PC-3 (cell line): Measurements from ENCODE around the gene FGGY. TPM values are rescaled to one million over a fixed set of nuclear protein-coding genes. Genes with fewer than 3 reads are reported as not detected.

Source experiments
- ATAC-seq: fragments of 200-7000 bp; cut with Tn5 transposase; 2 replicates; pipeline ENCODE4 v1.9.1; 2020; ENCODE audit warnings: mild to moderate bottlenecking, moderate library complexity
- BruUV-seq: library from RNA; stranded (reverse); fragments of 400-500 nt; replicated peaks from 2 replicates; lab custom pipeline; 2021; lab: Mats Ljungman, UMichigan
- CTCF ChIA-PET: fragments of 300-600 bp; sonication (Branson Sonifier 250); formaldehyde crosslinking; loops from one replicate; lab custom pipeline; 2022; ENCODE audit warnings: antibody characterized with exemption; lab: Charles Lee
- POLR2A ChIA-PET: fragments of 300-600 bp; sonication (Branson Sonifier 250); formaldehyde crosslinking; loops from one replicate; lab custom pipeline; 2022; ENCODE audit warnings: antibody characterized with exemption; ENCODE audit not compliant: unreplicated experiment; lab: Charles Lee
- DNase-seq: peaks from one replicate; pipeline ENCODE4 v3.0.0-alpha.2; 2015
- H2AFZ ChIP-seq: fragments of 300-600 bp; sonication (generic); 2 replicates; pipeline ENCODE4 v1.6.0; 2016; ENCODE audit warnings: antibody characterized with exemption, low read length
- H3F3A ChIP-seq: fragments of 300-600 bp; sonication (generic); one replicate; pipeline ENCODE4 v1.6.0; 2017; ENCODE audit warnings: antibody characterized with exemption, low read length, control low read depth, mild to moderate bottlenecking; ENCODE audit not compliant: unreplicated experiment
- H3K27ac ChIP-seq: fragments of 300-600 bp; sonication (generic); 2 replicates; pipeline ENCODE4 v1.5.1; 2016; ENCODE audit warnings: mild to moderate bottlenecking, low read length
- H3K27me3 ChIP-seq: fragments of 300-600 bp; sonication (generic); 2 replicates; pipeline ENCODE4 v1.6.1; 2016; ENCODE audit warnings: low read length, mixed read lengths
- H3K36me3 ChIP-seq: fragments of 300-600 bp; sonication (generic); 2 replicates; pipeline ENCODE4 v1.6.1; 2016; ENCODE audit warnings: low read depth, mixed run types, low read length, mixed read lengths
- H3K4me1 ChIP-seq: fragments of 300-600 bp; sonication (generic); 2 replicates; pipeline ENCODE4 v1.5.1; 2016; ENCODE audit warnings: low read length; ENCODE audit not compliant: insufficient read depth
- H3K4me2 ChIP-seq: fragments of 300-600 bp; sonication (generic); 2 replicates; pipeline ENCODE4 v1.6.0; 2016; ENCODE audit warnings: low read length
- H3K4me3 ChIP-seq: fragments of 300-600 bp; sonication (generic); 2 replicates; pipeline ENCODE4 v1.5.1; 2016; ENCODE audit warnings: mild to moderate bottlenecking, low read length, mixed read lengths
- H3K79me2 ChIP-seq: fragments of 300-600 bp; sonication (generic); 2 replicates; pipeline ENCODE4 v1.6.1; 2017; ENCODE audit warnings: low read length, mixed read lengths
- H3K9ac ChIP-seq: fragments of 300-600 bp; sonication (generic); 2 replicates; pipeline ENCODE4 v1.6.0; 2016; ENCODE audit warnings: mild to moderate bottlenecking, low read length
- H3K9me2 ChIP-seq: fragments of 300-600 bp; sonication (generic); replicated peaks from 2 replicates; pipeline ENCODE4 v1.6.1; 2016; ENCODE audit warnings: mixed run types, low read length, mixed read lengths
- H3K9me3 ChIP-seq: fragments of 300-600 bp; sonication (generic); 2 replicates; pipeline ENCODE4 v1.6.1; 2016; ENCODE audit warnings: low read length, mixed read lengths
- H4K20me1 ChIP-seq: fragments of 300-600 bp; sonication (generic); 2 replicates; pipeline ENCODE4 v1.6.1; 2016; ENCODE audit warnings: low read length, mixed read lengths
- CTCF ChIP-seq: fragments of 300-600 bp; sonication (generic); conservative IDR thresholded peaks from 2 replicates; pipeline ENCODE4 v1.5.1; 2017; ENCODE audit warnings: antibody characterized with exemption, low read depth, mild to moderate bottlenecking, low read length
- EZH2 ChIP-seq: fragments of 300-600 bp; sonication (generic); IDR thresholded peaks from one replicate; pipeline ENCODE4 v1.6.1; 2017; ENCODE audit warnings: antibody characterized with exemption, mild to moderate bottlenecking, low read length; ENCODE audit not compliant: unreplicated experiment
- EZH2phosphoT487 ChIP-seq: fragments of 300-600 bp; sonication (generic); IDR thresholded peaks from 2 replicates; pipeline ENCODE4 v1.6.1; 2018; ENCODE audit warnings: mild to moderate bottlenecking, antibody characterized with exemption, low read length, borderline replicate concordance
- intact Hi-C: fragments of 100-400 bp; cut with micrococcal nuclease; formaldehyde crosslinking; loops from 2 replicates; pipeline ENCODE4 v1.9.0; 2023
- total RNA-seq: library from RNA; depleted of rRNA; stranded (reverse); fragments of >200 nt; gene quantifications from 2 replicates; pipeline ENCODE4 v1.2.3, GENCODE V29; 2014

Gene FGGY
- total RNA-seq, 1 experiment from 2014 or later = 7.4 TPM

- ATAC-seq = no peak
- no peak overlapping the region for H3K4me2 ChIP-seq
- H3K36me3 ChIP-seq = no peaks in the 10 kb centered on the region
- no peaks in the 10 kb centered on the region for H4K20me1 ChIP-seq
- no peaks in the 10 kb centered on the region for H3K27me3 ChIP-seq
- H3K9ac ChIP-seq = no peak overlapping the region
- no peaks in the 10 kb centered on the region for H3F3A ChIP-seq
- no TSS peak for BruUV-seq
- DNase-seq = no peak
- H3K9me2 ChIP-seq = no peaks in the 10 kb centered on the region
- intact Hi-C loops = no loop called here
- ChIA-PET POLR2A (no interaction called here), CTCF (no interaction called here)
- no peak for TF ChIP-seq CTCF
- no peak for TF ChIP-seq EZH2
- no peak for TF ChIP-seq EZH2phosphoT487
- no peak overlapping the region for H3K27ac ChIP-seq
- H3K4me3 ChIP-seq = no peak overlapping the region
- no peaks in the 10 kb centered on the region for H3K79me2 ChIP-seq
- no peaks in the 10 kb centered on the region for H3K4me1 ChIP-seq
- H2AFZ ChIP-seq = no peak overlapping the region
- no peaks in the 10 kb centered on the region for H3K9me3 ChIP-seq
Observed at GRCh38 chr1:59322394-59322793, 25.5 kb downstream of the FGGY start.

GRCh38 chr1:59322814-59323213 is 25.9 kb downstream of the FGGY start:
- ChIA-PET POLR2A (no interaction called here), CTCF (no interaction called here)
- Histone ChIP-seq H2AFZ (no peak overlapping the region), H3K4me3 (no peak overlapping the region), H3K79me2 (no peaks in the 10 kb centered on the region), H3K27me3 (no peaks in the 10 kb centered on the region), H3K9ac (no peak overlapping the region), H3K27ac (no peak overlapping the region), H3K4me1 (no peaks in the 10 kb centered on the region), H3K4me2 (no peak overlapping the region), H3F3A (no peaks in the 10 kb centered on the region), H3K36me3 (no peaks in the 10 kb centered on the region), H3K9me2 (no peaks in the 10 kb centered on the region), H4K20me1 (no peaks in the 10 kb centered on the region), H3K9me3 (no peaks in the 10 kb centered on the region)
- TF ChIP-seq EZH2phosphoT487 (no peak), EZH2 (no peak), CTCF (no peak)
- intact Hi-C loops = no loop called here
- DNase-seq = no peak
- BruUV-seq = no TSS peak
- no peak for ATAC-seq

- Histone ChIP-seq H3K4me1 (no peaks in the 10 kb centered on the region), H3K79me2 (no peaks in the 10 kb centered on the region), H3K4me2 (no peak overlapping the region), H3F3A (no peaks in the 10 kb centered on the region), H4K20me1 (no peaks in the 10 kb centered on the region), H3K9me3 (no peaks in the 10 kb centered on the region), H3K9ac (no peak overlapping the region), H3K27me3 (no peaks in the 10 kb centered on the region), H3K4me3 (no peak overlapping the region), H3K9me2 (no peaks in the 10 kb centered on the region), H3K27ac (no peak overlapping the region), H3K36me3 (no peaks in the 10 kb centered on the region), H2AFZ (no peak overlapping the region)
- CTCF ChIA-PET = no interaction called here
- no peak for ATAC-seq
- BruUV-seq = no TSS peak
- POLR2A ChIA-PET = no interaction called here
- DNase-seq = no peak
- intact Hi-C loops = no loop called here
- TF ChIP-seq EZH2 (no peak), CTCF (no peak), EZH2phosphoT487 (no peak)
Observed at GRCh38 chr1:59323879-59324278, 27.0 kb downstream of the FGGY start.
